ENCODE data around the gene FAM32A.

FAM32A gene

GRCh38 chr19:16225279-16226183, 40.3 kb downstream of the FAM32A start:
- DNase-seq (ENCODE audit: low spot score): no peak

DNA sequence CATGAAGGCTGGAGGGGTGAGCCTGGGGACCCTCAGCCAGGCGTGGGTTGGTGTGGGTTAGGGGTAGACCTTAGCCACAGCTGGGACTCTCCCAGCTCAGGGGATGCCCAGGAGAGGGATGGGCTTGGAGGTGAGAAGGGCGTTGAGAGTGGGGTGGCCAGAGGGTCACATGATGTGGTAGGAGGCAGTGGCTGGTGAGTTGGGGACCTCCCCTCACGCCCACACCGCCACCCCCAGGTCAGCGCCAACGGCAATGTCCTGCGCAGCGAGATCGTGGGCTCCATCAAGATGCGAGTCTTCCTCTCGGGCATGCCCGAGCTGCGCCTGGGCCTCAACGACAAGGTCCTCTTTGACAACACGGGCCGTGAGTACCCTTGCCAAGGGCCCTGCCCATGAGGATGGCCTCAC, 41.0 kb downstream of the FAM32A start:
- DNase-seq (ENCODE audit: low spot score): no peak

DNA sequence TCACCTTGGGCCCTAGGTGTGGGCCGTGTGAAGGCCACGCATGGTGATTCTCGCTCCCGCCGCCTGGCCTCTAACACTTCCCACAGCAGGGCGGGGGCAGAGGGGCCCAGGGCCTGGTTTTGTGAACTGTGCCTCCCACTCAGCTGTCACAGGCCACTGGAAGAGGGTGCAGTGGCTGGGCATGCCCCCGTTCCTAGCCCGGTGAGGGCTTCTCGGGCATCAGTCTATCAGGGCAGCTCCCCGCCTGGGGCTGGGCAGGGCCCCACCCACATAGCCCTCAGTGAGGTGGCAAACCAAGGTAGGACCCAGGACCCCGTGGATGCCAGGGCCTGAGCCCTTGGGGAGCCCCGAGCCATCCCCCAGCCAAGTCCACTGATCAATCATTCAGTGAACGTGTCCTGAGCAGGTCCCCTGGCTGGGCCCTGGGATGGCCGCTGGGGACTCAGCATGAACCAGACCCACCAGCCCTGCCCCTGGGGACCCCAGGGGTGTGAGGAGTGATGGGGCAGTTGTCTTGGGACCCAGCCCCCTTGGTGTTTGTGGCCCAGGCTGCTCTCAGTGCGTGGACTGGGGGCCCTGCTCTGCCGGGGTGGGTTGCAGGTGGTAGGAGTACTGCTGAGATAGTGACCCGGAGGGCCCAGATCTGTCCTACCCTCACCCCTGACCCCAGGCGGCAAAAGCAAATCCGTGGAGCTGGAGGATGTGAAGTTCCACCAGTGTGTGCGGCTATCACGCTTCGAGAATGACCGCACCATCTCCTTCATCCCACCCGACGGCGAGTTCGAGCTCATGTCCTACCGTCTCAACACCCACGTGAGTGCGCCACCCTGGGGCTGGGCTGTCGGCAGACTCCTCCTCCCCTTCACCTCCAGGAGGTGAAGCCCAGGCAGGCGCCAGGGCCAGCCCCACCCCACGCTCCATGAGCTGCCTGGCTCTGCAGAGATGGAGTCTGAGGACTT, 41.9 kb downstream of the FAM32A start:
- no peak for DNase-seq (ENCODE audit: low spot score)

DNA sequence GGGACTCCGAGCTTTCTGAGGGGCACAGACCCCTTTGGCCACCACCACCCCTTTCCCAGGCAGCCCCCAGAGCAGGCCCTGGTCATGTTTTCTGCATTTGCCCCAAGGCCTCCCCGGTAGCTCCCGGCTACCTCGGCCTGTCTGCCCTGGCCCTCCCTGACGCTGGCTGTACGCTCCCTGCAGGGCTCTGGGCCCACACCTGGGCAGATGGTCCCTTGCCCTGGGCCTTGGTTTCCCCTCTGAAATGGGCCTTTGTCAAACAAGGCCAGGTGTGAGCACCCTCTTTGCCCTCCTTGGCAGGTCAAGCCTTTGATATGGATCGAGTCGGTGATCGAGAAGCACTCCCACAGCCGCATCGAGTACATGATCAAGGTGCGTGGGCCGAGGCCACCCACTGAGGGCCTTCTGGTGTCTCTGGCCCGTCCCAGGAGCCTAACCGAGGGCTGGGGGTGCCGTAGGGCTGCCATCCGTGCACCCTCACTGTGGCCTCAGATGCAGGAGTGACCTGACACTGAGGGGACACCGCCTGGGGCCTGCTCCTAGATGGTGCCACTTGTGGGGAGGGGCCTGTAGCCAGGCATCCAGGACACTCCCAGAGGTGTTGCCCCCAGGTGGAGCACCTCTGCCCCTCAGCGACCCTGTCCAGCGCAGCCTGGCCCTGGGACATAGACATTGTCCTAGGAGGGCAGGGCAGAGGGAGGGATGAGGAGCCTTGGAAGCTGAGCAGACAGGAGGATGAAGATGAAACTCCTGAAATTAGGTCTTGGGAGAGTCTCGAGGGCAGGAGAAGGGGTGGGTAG, 42.8 kb downstream of the FAM32A start:
- DNase-seq (ENCODE audit: low spot score): no peak

DNA sequence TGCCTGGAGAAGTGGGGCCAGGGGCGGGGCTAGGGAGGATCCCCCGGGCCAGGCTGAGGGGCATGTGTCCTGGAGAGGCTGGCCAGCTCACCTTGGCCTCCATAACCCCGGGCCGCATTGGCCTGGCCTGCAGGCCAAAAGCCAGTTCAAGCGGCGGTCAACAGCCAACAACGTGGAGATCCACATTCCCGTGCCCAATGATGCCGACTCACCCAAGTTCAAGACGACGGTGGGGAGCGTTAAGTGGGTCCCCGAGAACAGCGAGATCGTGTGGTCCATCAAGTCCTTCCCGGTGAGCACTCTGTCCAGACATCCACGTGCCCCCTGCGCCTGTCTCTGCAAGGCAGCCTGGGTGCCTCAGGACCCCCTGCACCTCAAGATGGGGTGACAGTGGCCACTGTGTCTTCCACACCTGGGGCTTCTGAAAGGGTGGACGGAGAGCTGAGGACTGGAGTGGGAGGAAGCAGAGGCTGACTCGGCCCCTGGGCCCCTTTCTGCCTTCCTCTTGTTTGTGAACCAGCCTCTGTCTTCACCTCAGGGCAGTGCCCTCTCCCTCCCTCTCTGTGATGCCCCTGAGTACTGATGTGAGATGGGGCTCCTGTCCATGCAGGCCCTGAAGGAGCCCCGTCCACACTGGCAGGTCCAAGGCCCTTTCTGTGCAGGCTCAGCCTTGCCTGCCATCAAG, 43.6 kb downstream of the FAM32A start:
- no peak for DNase-seq (ENCODE audit: low spot score)

GRCh38 chr19:16229322-16229641, 44.1 kb downstream of the FAM32A start:
- DNase-seq (ENCODE audit: low spot score): no peak

- DNase-seq (ENCODE audit: low spot score): no peak
These were observed 46.9 kb downstream of the FAM32A start for GRCh38 chr19:16232127-16232526.

DNA sequence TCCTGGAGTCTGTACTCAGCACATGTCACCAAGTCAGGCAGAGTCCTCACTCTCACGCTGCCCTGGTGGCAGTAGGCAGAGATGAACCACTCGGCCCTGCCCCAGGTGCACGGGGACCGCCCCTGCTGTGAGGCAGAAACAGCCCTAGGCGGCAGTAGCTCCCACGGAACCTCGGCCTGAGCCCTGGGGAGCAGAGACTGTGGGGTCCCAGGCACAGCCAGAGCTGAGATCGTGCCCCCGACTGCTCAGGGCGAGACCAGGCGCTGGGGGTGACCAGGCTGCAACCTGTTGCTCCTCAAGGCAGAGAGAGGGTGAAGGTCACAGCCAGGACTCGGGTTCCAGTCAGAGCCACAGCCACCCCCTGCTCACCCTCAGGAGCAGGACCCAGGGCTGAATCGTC, 47.4 kb downstream of the FAM32A start:
- DNase-seq (ENCODE audit: low spot score): no peak

DNA sequence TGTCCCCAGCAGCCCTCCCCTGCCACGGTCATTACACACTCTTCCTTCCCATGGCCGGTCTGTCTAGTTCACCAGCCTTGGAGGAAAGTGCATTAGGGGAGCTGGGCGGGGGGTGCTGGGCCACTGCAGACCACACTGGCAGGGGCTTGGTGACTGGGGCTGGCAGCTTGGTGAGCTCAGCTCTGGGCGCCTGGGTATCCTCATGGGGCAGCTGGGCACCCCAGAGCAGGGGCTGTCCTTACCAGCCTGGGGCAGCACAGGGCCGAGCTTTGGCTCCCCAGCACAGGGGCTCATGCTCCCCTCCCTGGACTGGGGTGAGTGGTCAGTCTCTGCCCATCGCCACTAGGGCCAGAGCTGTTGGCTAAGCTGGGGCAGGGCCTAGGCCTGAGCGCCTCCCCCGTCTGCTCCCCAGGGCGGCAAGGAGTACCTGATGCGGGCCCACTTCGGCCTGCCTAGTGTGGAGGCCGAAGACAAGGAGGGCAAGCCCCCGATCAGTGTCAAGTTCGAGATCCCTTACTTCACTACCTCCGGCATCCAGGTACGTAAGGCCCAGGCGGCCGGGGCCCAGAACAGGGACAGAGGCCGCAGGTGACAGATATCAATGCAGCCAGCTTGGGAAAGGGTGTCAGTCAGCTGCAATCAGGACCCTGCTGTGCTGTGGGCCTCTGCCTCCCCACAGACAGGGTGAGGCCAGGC, 48.0 kb downstream of the FAM32A start:
- DNase-seq (ENCODE audit: low spot score): no peak

- no peak for DNase-seq (ENCODE audit: low spot score)
These were observed 48.8 kb downstream of the FAM32A start for GRCh38 chr19:16233836-16234551.

- DNase-seq (ENCODE audit: low spot score): no peak
These were observed 49.6 kb downstream of the FAM32A start for GRCh38 chr19:16234552-16235445.

DNA sequence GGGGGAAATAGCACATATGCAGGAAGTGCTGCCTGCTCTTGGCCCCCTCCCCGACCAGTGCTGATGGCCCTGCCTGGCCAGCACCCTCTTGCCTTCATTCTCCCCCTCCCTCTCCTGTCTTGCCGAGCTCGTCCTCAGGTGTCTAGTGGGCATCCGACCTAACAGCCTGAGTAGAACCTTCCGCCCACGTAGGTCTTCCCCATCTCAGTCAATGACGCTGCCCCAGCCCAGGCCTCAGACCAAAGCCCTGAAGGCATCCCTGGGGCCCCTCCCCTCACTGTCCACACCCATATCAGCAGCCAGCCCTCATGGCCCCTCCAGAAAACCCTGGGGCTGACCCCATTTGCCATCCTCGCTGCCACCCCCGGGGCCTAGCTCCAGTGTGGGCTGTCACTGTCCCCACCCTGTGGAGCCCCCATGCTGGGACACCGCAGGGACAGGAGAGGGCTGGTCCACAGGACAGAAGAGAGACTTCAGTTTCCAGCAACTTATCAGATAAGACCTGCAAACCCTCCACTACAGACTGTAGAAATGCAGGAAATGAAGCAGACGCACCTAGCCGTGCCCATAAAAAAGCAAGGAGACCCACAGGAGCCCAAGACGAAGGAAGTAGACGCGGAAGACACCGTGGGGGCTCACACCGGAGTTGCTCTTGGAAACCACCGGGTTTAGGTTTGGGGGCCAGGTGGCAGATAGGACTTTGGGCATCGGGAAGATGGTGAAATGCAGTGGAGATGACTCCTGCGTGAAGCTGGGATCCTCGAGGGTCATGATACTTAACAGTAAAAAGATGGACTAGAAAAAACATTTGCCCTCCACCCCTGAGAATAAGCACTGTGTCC, 50.8 kb downstream of the FAM32A start:
- no peak for DNase-seq (ENCODE audit: low spot score)
